ENCODE data around the gene KRTAP24-1.

Gene KRTAP24-1, protein sequence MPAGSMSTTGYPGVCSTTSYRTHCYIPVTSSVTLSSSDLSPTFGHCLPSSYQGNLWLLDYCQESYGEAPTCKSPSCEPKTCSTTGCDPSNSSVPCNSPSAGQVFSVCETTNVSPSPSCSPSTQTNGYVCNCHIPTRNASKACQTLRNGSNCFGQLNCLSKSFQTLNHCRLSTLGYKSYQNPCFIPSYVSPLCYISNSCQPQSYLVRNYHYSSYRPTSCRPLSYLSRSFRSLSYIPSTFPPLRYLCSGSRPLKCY

DNA sequence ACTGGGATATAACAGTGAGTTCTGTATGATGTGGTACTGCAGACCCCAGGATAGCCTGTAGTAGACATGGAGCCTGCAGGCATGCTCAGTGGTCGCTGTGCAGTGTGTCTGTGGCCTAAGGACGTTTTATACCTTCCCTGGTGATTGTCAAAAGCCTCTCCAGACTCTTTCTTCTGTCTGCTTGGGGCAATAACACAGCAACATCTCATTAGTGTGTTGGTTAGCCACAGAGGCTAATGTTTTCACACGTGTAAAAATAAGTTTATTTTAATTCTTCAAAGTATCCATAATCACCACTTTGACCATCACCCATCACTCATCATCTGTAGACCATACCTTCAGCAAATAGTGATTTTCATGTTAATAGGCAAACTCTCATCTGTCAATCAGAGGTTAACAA is at the start of gene KRTAP24-1:
TSS of gene KRTAP24-1 (minus strand) at position 101 of the 400 bp plus-strand sequence. CDS start at position 83, 18 bp downstream.
- DNase-seq (ENCODE audit: low read depth), result no peak

DNA sequence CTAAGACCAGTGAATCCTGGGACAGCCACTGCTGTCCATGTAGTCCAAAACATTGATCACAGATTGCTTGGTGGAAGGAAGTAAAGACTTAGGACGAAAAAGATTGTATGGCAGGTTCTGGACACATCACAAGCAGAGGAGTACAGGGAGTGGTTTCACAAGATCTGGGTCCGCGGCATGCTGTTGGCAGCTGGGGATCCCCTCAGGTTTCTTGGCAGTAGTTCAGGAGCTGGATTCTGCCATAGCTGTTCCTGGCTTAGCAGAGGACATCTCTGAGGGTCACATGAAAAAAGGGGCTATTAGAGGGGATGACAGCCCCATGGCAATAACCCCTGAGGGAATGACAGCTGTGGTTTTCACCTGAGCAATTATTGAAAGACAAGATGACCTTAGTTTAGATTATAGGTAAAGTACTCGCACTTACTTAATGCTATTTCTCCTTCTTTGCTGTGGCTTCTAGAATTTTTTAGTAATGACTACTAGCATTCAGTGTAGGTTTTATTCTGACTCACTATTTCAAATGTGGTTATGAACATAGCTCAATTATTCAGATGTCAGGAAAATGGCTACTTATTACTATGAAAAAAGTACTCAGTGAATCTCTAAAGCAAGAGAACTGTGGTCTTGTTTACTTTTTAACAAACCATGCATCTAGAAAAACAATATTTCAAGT is 46.6 kb upstream of the KRTAP24-1 start:
- no peak for DNase-seq (ENCODE audit: low read depth)

- no peak for DNase-seq (ENCODE audit: low read depth)
Measured at GRCh38 chr21:30326390-30326789, 43.6 kb upstream of the KRTAP24-1 start.

GRCh38 chr21:30320215-30320614 is 37.5 kb upstream of the KRTAP24-1 start, which contains the start of gene KRTAP26-1:
TSS of gene KRTAP26-1 (minus strand) at chr21:30320315. CDS start at chr21:30320035, 280 bp downstream.
- no peak for DNase-seq (ENCODE audit: low read depth)

- no peak for DNase-seq (ENCODE audit: low read depth)
Measured at GRCh38 chr21:30315701-30316100, 33.0 kb upstream of the KRTAP24-1 start.

DNA sequence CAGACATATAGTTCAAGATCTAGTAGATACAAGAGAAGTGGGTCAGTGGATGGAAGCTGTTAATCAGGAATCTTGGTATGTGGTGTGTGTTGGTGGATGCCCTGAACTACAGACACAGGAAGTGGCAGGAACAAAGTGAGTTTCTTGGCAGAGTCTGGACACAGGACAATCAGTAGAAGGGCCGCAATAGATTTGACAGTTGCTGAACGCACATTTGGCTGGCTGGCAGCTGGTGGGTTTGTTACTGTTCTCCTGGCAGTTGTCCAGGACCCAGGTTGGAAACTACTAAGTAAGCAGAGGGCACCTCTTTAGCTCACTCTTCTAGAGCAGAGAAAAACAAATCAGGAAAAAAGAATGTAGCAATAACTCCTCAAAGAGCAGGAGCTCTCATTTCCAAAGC is 24.1 kb upstream of the KRTAP24-1 start:
- no peak for DNase-seq (ENCODE audit: low read depth)

- DNase-seq (ENCODE audit: low read depth), result no peak
Measured at GRCh38 chr21:30305136-30305535, 22.4 kb upstream of the KRTAP24-1 start.

DNA sequence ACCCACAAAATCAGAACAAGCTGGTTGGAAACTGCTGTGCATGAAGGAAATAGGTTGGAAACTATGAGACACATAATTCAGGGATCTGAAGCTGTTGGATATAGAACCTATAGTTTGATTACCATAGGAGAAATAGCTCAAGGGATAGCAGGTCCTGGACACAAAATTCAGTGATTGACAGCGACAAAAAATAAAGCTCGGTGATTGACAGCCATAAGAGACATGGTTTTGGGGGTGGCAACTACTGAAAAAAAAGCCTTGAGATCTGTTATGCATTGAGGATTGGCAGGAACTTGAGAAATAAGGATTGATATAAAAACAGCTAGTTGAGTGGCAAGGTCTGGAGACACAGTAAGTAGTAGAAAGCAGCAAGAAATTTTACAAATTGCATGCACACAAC is 6.5 kb upstream of the KRTAP24-1 start, which contains the start of gene KRTAP25-1:
TSS of gene KRTAP25-1 (minus strand) at position 300 of the 400 bp plus-strand sequence. CDS start at position 276, 24 bp downstream.
- DNase-seq (ENCODE audit: low read depth), result no peak

GRCh38 chr21:30271611-30272010 is 11.1 kb downstream of the KRTAP24-1 start:
- DNase-seq (ENCODE audit: low read depth), result no peak

DNA sequence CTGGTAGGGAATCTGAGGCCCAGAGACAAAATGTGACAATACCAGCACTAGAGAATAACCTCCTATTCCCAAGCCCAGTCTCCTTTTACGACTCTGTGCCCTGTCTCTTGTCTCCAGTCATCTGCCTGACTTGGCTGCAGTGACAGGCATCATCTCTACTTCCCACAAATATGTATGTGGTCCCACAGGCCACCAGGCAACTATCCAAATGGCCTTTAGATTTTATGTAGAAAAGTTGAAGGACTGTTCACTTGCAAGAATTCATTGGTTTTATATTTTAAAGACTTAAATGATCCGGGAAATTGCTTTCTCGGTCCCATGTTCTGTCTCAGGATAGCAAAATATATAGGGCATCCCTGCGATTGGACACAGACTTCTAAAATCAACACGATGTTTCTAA is 11.6 kb downstream of the KRTAP24-1 start:
- DNase-seq (ENCODE audit: low read depth), result no peak

DNA sequence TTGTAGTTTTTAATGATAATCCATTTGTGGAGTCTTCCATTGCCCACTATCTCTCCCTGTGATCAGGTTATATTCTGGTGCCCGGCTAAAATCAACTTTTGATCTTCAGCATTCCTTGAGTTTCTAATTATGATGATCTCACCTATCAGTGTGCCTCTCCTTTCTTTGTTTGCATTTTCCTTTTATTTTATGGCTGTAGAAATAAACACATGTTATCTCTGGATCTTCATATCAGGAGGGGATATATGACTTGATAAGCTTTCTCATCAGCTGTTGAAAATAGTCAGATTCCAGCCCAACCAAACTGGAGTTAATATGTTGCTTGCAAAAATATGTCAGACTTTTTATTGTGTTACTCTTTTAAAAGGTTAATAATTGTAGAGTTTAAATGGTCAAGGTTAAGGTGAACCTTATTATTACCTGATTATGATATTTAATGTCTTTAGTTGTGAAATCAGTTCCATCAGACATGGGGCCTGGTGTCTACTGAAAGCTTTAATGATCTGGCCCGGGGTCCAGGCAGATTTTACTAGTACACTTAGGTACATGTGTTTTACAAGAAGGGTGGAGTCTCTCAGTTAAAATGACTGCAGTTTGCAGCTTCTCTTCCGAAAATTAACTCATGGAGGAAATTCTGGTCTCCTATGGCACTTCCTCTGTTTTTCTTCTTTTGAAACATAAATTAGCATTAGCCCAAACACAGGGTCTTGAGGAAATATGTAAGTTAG is 12.8 kb downstream of the KRTAP24-1 start:
- DNase-seq (ENCODE audit: low read depth), result no peak

- no peak for DNase-seq (ENCODE audit: low read depth)
Measured at GRCh38 chr21:30268608-30269197, 14.0 kb downstream of the KRTAP24-1 start.

- DNase-seq (ENCODE audit: low read depth), result no peak
Measured at GRCh38 chr21:30257773-30258172, 25.0 kb downstream of the KRTAP24-1 start.

GRCh38 chr21:30256100-30256499 is 26.6 kb downstream of the KRTAP24-1 start:
- no peak for DNase-seq (ENCODE audit: low read depth)

DNA sequence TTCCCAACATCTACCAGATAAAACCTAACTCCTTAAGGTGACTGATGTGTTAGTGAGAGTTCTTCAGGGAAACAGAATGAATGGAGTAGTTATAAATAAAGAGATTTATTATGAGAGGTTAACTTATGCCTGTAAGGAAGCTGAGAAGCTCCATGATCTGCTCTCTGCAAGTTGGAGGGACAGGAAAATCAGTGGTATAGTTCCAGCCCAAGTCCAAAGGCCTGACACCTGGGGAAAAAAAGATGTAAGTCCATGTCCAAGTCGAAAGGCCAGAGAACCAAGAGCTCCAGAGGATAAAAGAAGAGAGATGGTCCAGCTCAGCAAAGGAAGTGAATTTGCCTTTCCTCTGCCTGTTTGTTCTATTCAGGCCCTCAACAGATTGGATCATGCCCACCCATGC is 27.1 kb downstream of the KRTAP24-1 start:
- DNase-seq (ENCODE audit: low read depth), result no peak

DNA sequence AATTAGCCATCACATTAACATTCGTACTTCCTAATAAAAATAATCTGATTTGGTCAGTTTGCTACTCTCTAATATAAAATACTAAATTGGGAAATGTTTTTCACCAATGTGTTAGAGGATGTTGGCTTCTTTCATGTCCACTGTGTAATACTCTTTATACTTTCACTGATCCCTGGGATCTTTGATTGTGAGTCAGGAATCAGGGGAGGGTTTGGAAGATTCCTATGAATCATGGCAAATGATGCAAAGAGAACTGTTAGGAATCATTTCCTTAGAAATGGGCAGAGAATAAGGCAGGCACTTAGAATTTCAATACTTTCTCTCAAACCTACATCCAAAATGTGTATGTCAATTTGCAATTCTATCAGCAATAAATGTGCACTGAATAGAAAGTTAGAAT is 31.0 kb downstream of the KRTAP24-1 start:
- DNase-seq (ENCODE audit: low read depth), result no peak

DNA sequence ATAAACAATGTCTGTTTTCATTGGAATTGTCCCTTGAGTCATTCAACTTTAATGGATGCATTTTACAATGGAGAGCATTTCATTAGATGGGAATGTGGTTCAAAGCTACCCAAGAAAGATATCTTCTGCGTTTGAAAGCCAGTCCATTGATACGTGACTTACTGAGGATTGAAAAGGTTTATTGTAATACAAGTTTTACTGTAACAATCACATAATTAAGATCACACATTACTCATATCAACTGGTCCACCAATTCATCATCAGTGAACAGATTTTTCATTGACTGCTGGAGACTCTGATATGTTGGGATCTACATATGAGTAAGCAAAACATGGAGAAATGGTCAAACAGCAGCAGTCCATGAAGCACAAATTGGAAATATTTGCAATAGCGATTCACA is 32.8 kb downstream of the KRTAP24-1 start:
- no peak for DNase-seq (ENCODE audit: low read depth)

DNA sequence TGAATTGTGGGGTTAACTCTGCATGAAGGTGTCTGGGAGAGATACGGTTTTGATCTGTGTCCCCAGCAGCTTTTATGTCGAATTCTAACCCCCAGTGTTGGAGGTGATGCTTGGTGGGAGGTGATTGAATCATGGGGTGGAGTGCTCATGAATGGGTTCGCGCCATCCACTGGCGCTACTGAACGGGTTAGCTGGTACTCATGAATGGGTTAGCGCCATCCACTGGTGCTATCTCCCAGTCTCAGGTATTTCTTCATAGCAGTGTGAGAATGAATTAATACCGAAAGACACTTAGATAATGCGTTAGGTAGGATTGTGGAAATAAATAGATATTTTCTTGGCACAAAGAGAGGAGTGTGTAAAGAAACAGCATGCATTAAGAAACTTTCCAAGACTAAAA is 33.9 kb downstream of the KRTAP24-1 start:
- no peak for DNase-seq (ENCODE audit: low read depth)

GRCh38 chr21:30245061-30245460 is 37.7 kb downstream of the KRTAP24-1 start:
- DNase-seq (ENCODE audit: low read depth), result no peak

- no peak for DNase-seq (ENCODE audit: low read depth)
Measured at GRCh38 chr21:30243691-30244090, 39.1 kb downstream of the KRTAP24-1 start.

GRCh38 chr21:30240661-30241060 is 42.1 kb downstream of the KRTAP24-1 start:
- DNase-seq (ENCODE audit: low read depth), result no peak

- no peak for DNase-seq (ENCODE audit: low read depth)
Measured at GRCh38 chr21:30238168-30238567, 44.6 kb downstream of the KRTAP24-1 start.

Data from EH (cell line).